ENCODE data around the gene ESM1.

GRCh38 chr5:54969856-54970828 is 15.3 kb downstream of the ESM1 start:
- TF ChIP-seq CTCF (IDR thresholded peaks at IDR 0.05): no peak
- no peak for TF ChIP-seq POLR2A (IDR thresholded peaks at IDR 0.05)

Data from lower leg skin (tissue), 3 donors.